Measurements from ENCODE around the gene SLITRK2. TPM values are rescaled to one million over a fixed set of nuclear protein-coding genes. Genes with fewer than 3 reads are reported as not detected.

Gene SLITRK2
- not detected for total RNA-seq (2021; fragmentation: NEBNext Ultra II Directional; extraction: Animal tissue kit (Norgen Biotek cat#: 25700))
- long read RNA-seq: 0 reads

GRCh38 chrX:145817331-145818185 is at the start of gene SLITRK2:
TSS of gene SLITRK2 (plus strand) at chrX:145817829. CDS start at chrX:145822426, 4,597 bp downstream.
- no peaks in the 10 kb centered on the region for H3K36me3 Mint-ChIP-seq (ENCODE audit: low read depth)
- H3K27ac Mint-ChIP-seq: no peak within 1 kb of the TSS
- peaks cover 3% of the 10 kb centered on the region for H3K27me3 Mint-ChIP-seq (ENCODE audit: insufficient read depth)
- TF ChIP-seq CTCF (IDR thresholded peaks at IDR 0.05): no peak
- H3K4me1 Mint-ChIP-seq (ENCODE audit: low read depth): no peaks in the 10 kb centered on the region
- no peaks in the 10 kb centered on the region for H3K9me3 Mint-ChIP-seq
- no peak for DNase-seq
- no peak within 1 kb of the TSS for H3K4me3 Mint-ChIP-seq

- Mint-ChIP-seq H3K4me3 (no peak overlapping the region), H3K27me3 (ENCODE audit: insufficient read depth) (no peaks in the 10 kb centered on the region), H3K36me3 (ENCODE audit: low read depth) (no peaks in the 10 kb centered on the region), H3K4me1 (ENCODE audit: low read depth) (no peaks in the 10 kb centered on the region), H3K9me3 (peaks cover 20% of the 10 kb centered on the region), H3K27ac (no peak overlapping the region)
- DNase-seq: no peak
- no peak for TF ChIP-seq CTCF (IDR thresholded peaks at IDR 0.05)
These were observed 44.6 kb upstream of the SLITRK2 start for GRCh38 chrX:145773006-145773405.

- no peak overlapping the region for H3K4me3 Mint-ChIP-seq
- H3K9me3 Mint-ChIP-seq: no peaks in the 10 kb centered on the region; the same call in 1 of the 2 replicates
- TF ChIP-seq CTCF (IDR thresholded peaks at IDR 0.05): no peak
- no peaks in the 10 kb centered on the region for H3K4me1 Mint-ChIP-seq (ENCODE audit: low read depth)
- H3K36me3 Mint-ChIP-seq (ENCODE audit: low read depth): no peaks in the 10 kb centered on the region
- DNase-seq: no peak
- H3K27ac Mint-ChIP-seq: no peak overlapping the region
- no peaks in the 10 kb centered on the region for H3K27me3 Mint-ChIP-seq (ENCODE audit: insufficient read depth)
These were observed 25.3 kb upstream of the SLITRK2 start for GRCh38 chrX:145792281-145792680.

GRCh38 chrX:145803508-145803907 is 14.1 kb upstream of the SLITRK2 start:
- H3K27ac Mint-ChIP-seq: no peak overlapping the region
- no peaks in the 10 kb centered on the region; the same call in 1 of the 2 replicates for H3K9me3 Mint-ChIP-seq
- no peaks in the 10 kb centered on the region for H3K36me3 Mint-ChIP-seq (ENCODE audit: low read depth)
- H3K4me3 Mint-ChIP-seq: no peak overlapping the region
- no peak for DNase-seq
- no peak for TF ChIP-seq CTCF (IDR thresholded peaks at IDR 0.05)
- no peaks in the 10 kb centered on the region for H3K27me3 Mint-ChIP-seq (ENCODE audit: insufficient read depth)
- no peaks in the 10 kb centered on the region for H3K4me1 Mint-ChIP-seq (ENCODE audit: low read depth)

- Mint-ChIP-seq H3K27ac (no peak overlapping the region), H3K4me1 (ENCODE audit: low read depth) (no peaks in the 10 kb centered on the region), H3K27me3 (ENCODE audit: insufficient read depth) (peaks cover 3% of the 10 kb centered on the region; the same call in 1 of the 2 replicates), H3K4me3 (no peak overlapping the region), H3K9me3 (no peaks in the 10 kb centered on the region), H3K36me3 (ENCODE audit: low read depth) (no peaks in the 10 kb centered on the region)
- no peak for DNase-seq
- TF ChIP-seq CTCF (IDR thresholded peaks at IDR 0.05): no peak
These were observed 4.5 kb upstream of the SLITRK2 start for GRCh38 chrX:145813081-145813480.

Measured in HFFc6 (cell line).